Amygdala (tissue), 56 donors: ENCODE data around the gene MRPS9.
A peak's percentile ranks its signal among the peaks of the same experiment; 100 is the strongest.

ENCODE experiments used
- DNase-seq, 56 donors: peaks; one replicate each; lab custom pipeline; 2025; lab: John Stamatoyannopoulos, UW

The MRPS9 gene

GRCh38 chr2:105037572-105038382 is at the start of gene MRPS9:
TSS of gene MRPS9 (plus strand) at chr2:105038069. CDS start at chr2:105038093, 24 bp downstream.
- peak; percentile 70 to 100 (median 98) for DNase-seq

- DNase-seq: no peak
Observed at GRCh38 chr2:105005181-105005951, 32.5 kb upstream of the MRPS9 start.

GRCh38 chr2:105007367-105007766 is 30.5 kb upstream of the MRPS9 start:
- DNase-seq: no peak

DNA sequence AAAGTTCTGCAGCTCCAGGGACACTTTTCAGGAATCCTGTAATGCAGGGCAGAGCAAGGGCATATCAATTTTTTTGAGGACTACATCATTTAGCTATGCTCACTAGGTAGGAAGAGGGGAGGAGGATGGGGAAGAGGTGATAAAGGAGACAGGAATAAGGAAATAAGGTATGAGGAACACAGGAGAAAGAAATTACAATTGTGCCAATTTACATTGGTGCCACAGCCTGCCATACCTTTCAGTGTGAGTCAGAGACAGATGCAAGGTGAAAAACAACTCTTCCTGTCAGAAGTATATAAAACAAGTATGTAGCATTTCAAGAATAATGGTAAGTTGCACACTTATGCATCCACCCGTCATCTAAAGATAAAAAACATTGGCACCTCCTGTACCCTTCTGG is 5.4 kb upstream of the MRPS9 start:
- no peak for DNase-seq

DNA sequence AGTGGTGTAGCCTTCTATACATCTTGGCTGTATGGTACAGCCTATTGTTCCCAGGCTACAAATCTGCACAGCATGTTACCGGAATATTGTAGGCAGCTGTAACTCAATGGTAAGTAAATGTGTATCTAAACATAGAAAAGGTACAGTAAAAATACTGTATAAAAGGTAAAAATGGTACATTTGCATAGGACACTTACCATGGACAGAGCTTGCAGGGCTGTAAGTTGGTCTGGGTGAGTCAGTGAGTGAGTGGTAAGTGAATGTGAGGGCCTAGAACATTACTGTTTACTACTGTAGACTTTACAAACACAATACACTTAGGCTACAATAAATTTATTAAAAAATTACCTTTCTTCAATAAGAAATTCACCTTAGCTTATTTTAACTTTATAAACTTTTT is 3.7 kb upstream of the MRPS9 start:
- no peak for DNase-seq

DNA sequence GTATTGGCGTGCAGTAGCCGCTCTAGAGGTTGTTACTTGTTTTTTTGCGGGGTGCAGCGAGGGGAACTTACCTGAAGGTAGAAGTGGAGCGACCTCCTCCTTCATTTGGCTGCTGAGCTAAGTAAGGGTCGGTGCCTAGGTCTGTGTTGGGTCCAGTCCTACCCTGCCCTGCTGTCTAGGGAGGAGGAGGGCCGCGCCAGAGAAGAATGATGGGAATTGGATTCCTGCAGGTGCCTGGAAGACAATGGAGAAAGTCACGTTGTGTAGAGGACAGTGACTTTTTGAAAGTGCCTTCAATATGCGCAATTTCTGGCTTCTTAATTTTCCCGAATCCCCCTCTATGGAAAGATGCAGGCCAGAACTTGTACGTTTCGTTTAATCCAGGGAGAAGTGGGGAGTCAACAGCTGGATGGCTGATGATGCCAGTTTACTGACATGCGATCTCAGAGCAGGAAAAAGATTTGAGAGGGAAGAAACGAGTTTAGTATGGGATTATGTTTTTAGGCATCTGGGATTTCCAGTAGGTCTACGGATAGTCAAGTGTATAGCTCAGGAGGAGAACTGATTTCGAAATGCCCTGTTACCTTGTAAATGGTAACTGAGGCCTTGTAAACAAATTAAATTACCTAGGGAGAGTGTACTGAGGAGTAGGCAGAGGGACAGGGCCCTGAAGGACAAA is 653 bp downstream of the MRPS9 start:
- DNase-seq: peak in 8 of 56 donors; percentile 13 to 60 (median 44)

DNA sequence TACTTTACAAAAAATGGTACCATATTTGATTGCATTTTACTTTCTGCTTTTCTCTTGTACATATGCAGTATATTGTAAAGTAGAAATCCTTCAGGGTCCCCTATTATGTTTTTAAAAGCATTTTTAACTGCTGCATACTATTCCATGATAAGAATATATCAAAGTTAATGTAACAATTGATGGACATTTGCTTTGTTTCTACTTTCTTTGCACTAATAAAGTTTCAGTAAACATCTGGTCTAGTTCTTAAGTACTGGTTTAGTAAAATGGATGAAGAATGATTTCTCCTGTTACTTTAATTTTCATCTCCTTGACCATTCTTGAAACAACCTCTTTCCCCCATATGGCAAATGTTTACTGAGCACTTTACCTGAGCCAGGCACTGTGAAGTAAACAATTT is 1.7 kb downstream of the MRPS9 start:
- no peak for DNase-seq

DNA sequence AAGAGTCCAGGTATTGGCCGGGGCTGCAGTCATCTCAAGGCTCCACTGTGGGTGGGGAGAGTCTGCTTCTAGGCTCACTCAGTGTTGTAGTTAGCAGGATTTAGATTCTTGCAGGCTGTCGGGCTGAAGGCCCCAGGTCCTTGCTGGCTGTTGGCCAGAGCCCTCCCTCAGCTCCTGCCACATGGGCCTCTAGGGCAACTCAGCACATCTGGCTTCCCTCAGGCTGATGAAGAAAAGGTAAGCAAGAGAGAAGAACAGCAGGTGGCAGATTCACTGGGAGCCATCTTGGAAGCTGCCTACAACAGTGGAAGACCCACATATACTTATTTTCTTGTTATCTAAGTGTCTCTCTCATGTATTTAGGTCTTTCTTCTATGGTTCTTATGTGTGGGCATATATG is 4.3 kb downstream of the MRPS9 start:
- DNase-seq: no peak

- DNase-seq: no peak
Observed at GRCh38 chr2:105052773-105053172, 14.9 kb downstream of the MRPS9 start.

DNA sequence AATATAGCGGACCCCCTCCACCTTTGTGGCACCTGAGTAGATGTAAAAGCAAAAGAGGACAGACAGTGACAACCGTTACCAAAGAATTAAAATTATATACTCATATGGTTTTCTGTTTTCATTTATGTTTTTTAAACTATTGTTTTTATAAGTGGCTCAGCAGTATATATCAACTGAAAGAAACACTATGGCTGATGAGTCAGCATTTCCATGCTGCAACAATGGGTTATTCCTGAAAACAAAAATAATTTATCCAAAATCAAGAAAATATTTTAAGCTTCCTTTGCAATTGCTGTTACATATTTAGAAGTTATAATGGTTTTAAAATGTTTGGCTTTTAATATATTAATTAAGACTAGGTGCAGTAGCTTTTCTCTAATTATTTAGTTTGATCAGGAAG is 17.7 kb downstream of the MRPS9 start:
- no peak for DNase-seq

DNA sequence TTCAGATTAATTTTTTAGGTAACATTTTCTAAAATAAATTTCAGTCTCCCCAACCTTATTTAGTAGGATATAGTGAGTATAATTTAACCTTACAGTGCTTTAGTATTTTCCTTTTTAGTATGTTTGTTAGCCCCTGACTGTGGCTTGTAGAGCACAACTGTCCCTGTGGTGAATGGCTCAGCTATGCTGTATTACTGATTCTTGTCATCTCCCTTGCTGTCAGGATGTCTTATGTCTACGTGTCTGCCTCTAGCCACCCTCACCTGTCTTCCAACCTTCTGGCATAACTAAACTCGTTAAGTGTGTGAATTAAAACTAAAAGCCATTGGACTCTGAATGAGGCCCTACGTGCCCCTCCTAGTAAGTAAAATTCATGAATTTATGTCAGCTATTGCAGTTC is 18.4 kb downstream of the MRPS9 start:
- DNase-seq: no peak

- DNase-seq: no peak
Observed at GRCh38 chr2:105057005-105057404, 19.1 kb downstream of the MRPS9 start.

DNA sequence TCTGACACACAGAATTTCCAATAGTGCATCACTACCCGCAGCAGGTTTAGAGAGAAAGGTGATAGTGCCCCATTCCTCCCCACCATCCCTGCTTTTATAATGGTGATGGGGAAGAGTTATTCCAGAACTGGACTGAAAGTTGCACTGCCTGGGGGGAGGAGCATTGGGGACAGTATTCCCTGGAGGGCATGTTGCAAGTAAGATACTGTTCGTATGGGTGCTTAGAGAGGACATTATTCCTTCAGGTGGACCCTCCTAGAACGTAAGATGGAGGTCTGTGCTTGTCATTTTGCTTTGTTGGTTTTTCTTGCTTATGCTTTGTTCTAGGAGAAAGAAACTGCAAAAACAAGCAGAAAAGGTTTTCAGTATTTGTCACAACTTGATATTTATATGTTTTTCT is 23.7 kb downstream of the MRPS9 start:
- no peak for DNase-seq

GRCh38 chr2:105062158-105062557 is 24.3 kb downstream of the MRPS9 start:
- no peak for DNase-seq

DNA sequence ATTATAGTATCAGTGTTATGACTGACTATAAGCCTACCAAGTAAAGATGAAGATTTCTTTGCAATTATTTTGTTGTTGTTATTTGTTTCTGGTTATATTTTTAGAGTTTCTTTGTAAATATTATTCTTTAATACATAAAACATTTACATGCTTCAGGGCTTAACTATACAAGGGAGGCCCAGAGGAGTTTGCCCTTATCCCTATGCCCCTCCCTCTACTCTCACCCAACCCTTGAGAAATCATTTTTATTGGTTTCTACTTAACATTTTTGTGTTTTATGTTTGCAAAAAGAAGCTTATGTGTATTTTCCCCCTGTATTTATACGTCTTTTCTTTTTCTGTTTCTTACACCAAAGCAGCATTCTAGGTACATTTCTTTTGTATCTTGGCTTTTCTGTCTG is 30.5 kb downstream of the MRPS9 start:
- DNase-seq: no peak

GRCh38 chr2:105068875-105069274 is 31.0 kb downstream of the MRPS9 start:
- no peak for DNase-seq

DNA sequence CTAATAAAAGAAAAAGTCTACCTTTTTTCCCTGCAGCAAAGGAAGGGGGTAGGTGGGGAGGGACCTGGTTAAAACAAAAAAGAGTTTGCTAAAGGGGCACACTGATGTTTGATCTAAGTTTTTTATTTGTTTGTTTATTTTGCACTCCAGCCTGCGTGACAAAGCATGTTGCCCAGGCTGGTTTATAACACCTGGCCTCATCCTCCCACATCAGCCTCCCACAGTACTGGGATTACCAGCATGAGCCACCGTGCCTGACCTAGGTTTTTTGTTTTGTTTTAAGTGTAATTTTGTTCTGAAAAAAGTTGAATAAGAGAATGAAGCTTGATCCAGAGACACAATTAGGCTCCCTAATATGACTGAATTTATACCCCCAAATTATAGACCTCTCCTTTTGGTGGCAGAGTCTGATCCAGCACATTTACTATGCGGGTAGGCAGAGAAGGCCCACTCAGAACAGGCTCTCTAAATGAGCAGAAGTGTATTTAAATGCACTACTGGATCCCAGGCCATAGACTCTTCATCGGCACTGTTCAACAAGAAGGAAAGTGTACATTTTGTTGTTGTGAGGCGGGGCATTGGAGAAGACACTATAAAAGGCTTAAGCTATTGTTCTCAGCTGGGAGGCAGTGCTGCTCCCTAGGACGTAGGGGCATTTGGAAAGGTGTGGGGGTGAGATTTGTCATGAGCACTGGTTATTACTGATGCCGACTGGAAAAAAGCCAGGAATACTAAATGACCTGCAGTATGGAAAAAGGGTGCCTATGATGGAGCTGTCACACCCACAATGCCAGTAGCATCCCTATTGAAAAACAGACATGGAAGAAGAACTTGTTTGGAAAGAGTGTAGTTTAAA is 32.4 kb downstream of the MRPS9 start:
- no peak for DNase-seq

GRCh38 chr2:105071379-105071778 is 33.5 kb downstream of the MRPS9 start:
- DNase-seq: no peak

DNA sequence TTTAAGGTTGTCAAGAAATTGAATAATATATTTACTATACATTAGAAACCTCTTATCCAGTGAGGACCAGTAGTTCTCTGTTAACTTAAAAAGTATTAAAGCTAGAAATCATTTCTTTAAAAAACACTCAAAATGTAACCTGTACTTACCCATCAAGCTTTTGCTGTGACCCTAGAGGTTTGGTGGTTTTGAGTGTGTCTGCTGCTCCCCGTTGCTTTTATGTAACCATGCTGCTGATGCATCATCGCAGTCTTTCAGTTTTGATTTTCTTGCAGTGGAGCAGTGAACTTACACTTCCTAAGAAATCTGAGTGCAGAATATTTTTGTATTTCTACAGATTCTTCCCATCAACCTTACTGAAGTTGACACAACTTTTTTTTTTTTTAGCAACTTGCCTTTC is 34.2 kb downstream of the MRPS9 start:
- no peak for DNase-seq

DNA sequence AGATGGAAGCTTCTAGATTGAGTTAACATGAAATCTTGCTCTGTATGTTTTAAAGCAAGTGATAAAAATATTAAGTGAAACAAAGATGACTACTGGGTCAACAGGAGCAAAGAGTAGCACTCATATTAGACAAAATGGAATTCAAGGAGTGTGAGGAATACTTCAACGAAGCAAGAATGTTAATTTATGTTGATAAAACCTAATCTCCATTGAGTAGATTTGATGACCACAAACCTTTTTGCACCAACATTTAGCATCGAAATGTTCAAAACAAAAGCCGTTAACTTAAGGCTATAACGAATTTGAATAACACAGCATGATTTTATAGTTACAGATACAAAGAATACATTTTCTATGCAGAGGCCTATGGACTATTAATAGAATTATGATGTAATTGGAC is 35.7 kb downstream of the MRPS9 start:
- no peak for DNase-seq
